HUDEP-2 (cell line): ENCODE results near the gene OTUB2.

Experiments used
- DNase-seq, 76 experiments: peaks; one replicate each; lab custom pipeline; 2025; ENCODE audit not compliant: unreplicated experiment in 76 of 76; lab: John Stamatoyannopoulos, UW

Gene OTUB2

DNA sequence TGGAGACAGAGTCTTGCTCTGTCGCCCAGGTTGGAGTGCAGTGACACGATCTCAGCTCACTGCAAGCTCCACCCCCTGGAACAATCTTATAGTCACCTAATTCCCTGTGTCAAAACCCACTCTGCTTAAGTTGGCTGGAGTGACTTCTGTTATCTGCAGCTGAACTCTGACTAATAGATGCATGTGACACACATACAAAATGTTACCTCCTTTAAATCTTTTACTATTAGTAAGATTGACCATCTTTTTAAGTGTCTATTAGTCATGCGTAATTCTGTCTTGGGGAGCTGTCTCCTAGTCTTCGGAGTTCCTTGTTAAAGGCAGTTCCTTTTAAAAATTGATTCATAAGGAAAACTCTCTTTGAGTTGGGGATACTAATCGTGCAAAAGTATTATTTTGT, 62.4 kb downstream of the OTUB2 start:
- DNase-seq = no peak

DNA sequence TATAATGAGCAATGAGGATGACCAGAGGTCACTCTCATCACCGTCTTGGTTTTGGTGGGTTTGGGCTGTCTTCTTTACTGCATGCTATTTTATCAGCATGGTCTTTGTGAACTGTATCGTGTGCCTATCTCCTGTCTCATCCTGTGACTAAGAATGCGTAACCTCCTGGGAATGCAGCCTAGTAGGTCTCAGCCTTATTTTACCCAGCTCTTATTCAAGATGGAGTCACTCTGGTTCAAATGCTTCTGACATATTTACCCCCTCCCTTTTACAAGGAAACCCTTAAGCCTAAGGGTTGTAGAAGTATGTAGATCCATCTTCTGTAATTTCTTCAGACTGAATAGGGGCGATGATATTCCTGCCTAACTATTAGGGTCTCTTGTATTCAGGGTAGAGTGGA, 63.3 kb downstream of the OTUB2 start:
- no peak for DNase-seq

DNA sequence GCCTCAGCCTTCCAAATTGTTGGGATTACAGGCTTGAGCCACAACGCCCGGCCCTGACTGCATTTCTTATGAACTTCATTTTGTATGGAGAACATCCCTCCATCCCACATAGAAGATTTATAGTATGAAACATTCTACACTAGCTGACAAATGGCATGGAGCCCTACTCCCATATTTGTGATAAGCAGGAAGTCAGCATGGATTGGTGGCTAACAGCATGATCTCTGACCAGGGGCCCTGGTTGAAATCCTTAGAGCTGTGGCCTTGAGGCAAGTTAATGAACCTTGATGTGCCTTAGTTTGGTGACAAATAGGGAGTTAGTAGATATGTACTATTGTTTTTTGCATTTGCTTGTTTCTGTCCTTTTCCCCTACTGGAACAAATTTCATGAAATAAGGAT, 67.3 kb downstream of the OTUB2 start:
- DNase-seq = no peak

DNA sequence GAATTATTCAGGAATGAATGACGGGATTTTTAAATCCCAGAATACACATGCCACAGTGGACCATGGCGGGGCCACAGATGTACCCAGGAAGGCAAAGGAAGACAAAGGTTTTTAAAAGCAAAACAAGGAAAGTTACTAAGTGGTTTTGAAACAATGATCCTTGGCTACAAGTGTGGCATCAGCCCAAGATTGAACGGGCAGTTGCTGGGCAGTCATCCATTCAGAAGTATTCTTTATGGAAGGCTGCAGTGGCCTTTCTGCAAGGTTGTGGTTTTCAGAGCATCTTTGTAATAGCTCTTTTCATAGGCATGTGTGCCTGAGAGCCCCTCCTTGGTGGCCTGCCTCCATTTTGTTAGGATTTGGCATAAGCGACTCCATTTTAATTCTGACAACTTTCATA, 71.0 kb downstream of the OTUB2 start:
- no peak for DNase-seq
